ENCODE measurements around the gene NEO1.

DNA sequence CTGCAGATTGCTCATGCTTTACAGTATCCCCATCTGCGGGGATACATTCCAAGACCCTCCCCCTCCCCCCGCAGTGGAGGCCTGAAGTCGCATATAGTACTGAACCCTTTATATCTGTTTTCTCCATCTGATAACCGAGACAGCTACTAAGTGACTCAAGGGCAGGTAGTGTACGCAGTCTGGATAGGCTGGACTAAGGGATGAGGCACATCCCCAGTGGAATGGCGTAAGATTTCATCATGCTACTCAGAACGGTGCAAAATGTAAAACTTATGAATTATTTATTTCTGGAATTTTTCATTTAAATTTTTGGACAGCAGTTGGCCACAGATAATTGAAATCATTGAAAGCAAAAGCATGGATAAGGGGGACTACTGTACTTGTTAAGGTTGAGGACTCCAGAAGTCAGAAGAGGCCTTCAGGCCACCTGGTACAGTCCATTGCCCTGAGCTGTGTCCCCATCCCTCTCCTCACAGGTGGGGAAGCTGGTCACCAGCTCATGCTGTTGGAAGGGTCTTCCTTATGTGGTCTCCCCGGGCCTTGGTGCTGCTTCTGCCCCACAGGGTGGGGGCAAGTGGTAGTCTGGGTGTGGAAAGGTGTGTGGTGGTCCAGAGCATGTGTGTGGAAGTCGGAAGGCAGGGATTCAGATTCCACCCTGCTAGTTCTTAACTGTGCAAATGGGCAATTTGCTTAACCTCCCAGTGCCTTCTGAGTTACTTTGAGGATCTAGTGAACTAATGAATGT is 244.5 kb downstream of the NEO1 start:
- TF ChIP-seq, protein P1, sequence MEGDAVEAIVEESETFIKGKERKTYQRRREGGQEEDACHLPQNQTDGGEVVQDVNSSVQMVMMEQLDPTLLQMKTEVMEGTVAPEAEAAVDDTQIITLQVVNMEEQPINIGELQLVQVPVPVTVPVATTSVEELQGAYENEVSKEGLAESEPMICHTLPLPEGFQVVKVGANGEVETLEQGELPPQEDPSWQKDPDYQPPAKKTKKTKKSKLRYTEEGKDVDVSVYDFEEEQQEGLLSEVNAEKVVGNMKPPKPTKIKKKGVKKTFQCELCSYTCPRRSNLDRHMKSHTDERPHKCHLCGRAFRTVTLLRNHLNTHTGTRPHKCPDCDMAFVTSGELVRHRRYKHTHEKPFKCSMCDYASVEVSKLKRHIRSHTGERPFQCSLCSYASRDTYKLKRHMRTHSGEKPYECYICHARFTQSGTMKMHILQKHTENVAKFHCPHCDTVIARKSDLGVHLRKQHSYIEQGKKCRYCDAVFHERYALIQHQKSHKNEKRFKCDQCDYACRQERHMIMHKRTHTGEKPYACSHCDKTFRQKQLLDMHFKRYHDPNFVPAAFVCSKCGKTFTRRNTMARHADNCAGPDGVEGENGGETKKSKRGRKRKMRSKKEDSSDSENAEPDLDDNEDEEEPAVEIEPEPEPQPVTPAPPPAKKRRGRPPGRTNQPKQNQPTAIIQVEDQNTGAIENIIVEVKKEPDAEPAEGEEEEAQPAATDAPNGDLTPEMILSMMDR (IDR thresholded peaks at IDR 0.05; ENCODE audit: poor library complexity): no peak
- TF ChIP-seq EZH2 (IDR thresholded peaks at IDR 0.05; ENCODE audit: borderline replicate concordance) (no peak), EZH2phosphoT487 (IDR thresholded peaks at IDR 0.05; ENCODE audit: low read depth, severe bottlenecking, unreplicated experiment) (no peak)

Measured in hepatocyte (in vitro differentiated cells).